ENCODE results near the gene ATF6. TPM values are rescaled to one million over a fixed set of nuclear protein-coding genes. Genes with fewer than 3 reads are reported as not detected.

ATF6 gene
- total and polyA plus RNA-seq, 9 of the 15 experiments (the other 6 are each of a cell fraction or from before 2014, with no cell fraction given) = 11.7 to 32.4 (median 20.4) TPM

- TF ChIP-seq KAT7 (CRISPR knock-in tag; IDR thresholded peaks at IDR 0.05; ENCODE audit: borderline replicate concordance) = peak; percentile 2; the same call in 1 of the 2 replicates
- TF ChIP-seq UBTF (IDR thresholded peaks at IDR 0.05; ENCODE audit: borderline replicate concordance in 1 of 2, low read depth in 2 of 2, low read length in 2 of 2) = peak in 1 of 2 experiments; percentile 54; a peak in 2 of 4 replicates
- no peak for TF ChIP-seq GTF2A2 (tag; IDR thresholded peaks at IDR 0.05)
- peak; percentile 45 for TF ChIP-seq PRDM10 (IDR thresholded peaks at IDR 0.05; ENCODE audit: partially characterized antibody)
- no peak for TF ChIP-seq ID3 (CRISPR knock-in tag; IDR thresholded peaks at IDR 0.05)
- peak; percentile 44; the same call in 1 of the 2 replicates for TF ChIP-seq ID3 (tag; IDR thresholded peaks at IDR 0.05)
- no peak for TF ChIP-seq MCM2 (IDR thresholded peaks at IDR 0.05; ENCODE audit: low read depth)
- TF ChIP-seq HNRNPH1 (optimal IDR thresholded peaks at IDR 0.05; ENCODE audit: low read depth, low read length) = no peak
- peak; percentile 91 for TF ChIP-seq CHD1 (IDR thresholded peaks at IDR 0.05; ENCODE audit: low read length)
- TF ChIP-seq CHD2 (IDR thresholded peaks at IDR 0.05; ENCODE audit: low read depth, low read length) = no peak
- no peak for TF ChIP-seq DIDO1 (tag; IDR thresholded peaks at IDR 0.05; ENCODE audit: low read depth)
- no peak for TF ChIP-seq ZNF707 (CRISPR knock-in tag; conservative IDR thresholded peaks at IDR 0.05)
- no peak for TF ChIP-seq PTBP1 (IDR thresholded peaks at IDR 0.05; ENCODE audit: low read depth, low read length)
- TF ChIP-seq CBX3 (IDR thresholded peaks at IDR 0.05; ENCODE audit: borderline replicate concordance in 1 of 2, low read length in 2 of 2) = no peak
- peak; percentile 31; the same call in 1 of the 2 replicates for TF ChIP-seq FOSL1 (tag; conservative IDR thresholded peaks at IDR 0.05)
- no peak for TF ChIP-seq ATF7 (IDR thresholded peaks at IDR 0.05)
- no peak for TF ChIP-seq RBM14 (IDR thresholded peaks at IDR 0.05; ENCODE audit: borderline replicate concordance, insufficient read depth, low read depth, low read length)
- no peak for TF ChIP-seq ZNF217 (CRISPR knock-in tag; IDR thresholded peaks at IDR 0.05)
- TF ChIP-seq IRF2 (CRISPR knock-in tag; IDR thresholded peaks at IDR 0.05) = no peak
- TF ChIP-seq ZKSCAN8 (CRISPR knock-in tag; IDR thresholded peaks at IDR 0.05) = no peak
- TF ChIP-seq ZSCAN29 (IDR thresholded peaks at IDR 0.05) = no peak
- TF ChIP-seq RBM22 (IDR thresholded peaks at IDR 0.05; ENCODE audit: low read depth, low read length, poor library complexity, severe bottlenecking) = peak; percentile 39
- TF ChIP-seq TEAD2 (tag; IDR thresholded peaks at IDR 0.05) = no peak
Measured at GRCh38 chr1:161727256-161727924, 38.7 kb upstream of the ATF6 start (continued).
